NCI-H748 treated with DMSO at 0.1 percent for 48 hours (cell line): Measurements from ENCODE around the gene CEACAM18.
"Not testable (repeated sequence)": the region's sequence is repeated elsewhere in the genome, so short reads cannot be mapped to it uniquely, and the experiment has no call there.

Experiments used
- DNase-seq: peaks from one replicate; lab custom pipeline; 2025; lab: John Stamatoyannopoulos, UW

Gene CEACAM18

GRCh38 chr19:51478381-51479234, at the start of gene CEACAM18:
TSS of gene CEACAM18 (plus strand) at chr19:51478539.
- DNase-seq: no peak

- DNase-seq: no peak
Observed at GRCh38 chr19:51430221-51430620, 48.1 kb upstream of the CEACAM18 start.

GRCh38 chr19:51431124-51431523, 47.2 kb upstream of the CEACAM18 start:
- no peak for DNase-seq

- DNase-seq: no peak
Observed at GRCh38 chr19:51433043-51433442, 45.3 kb upstream of the CEACAM18 start.

- no peak for DNase-seq
Observed at GRCh38 chr19:51434456-51434855, 43.9 kb upstream of the CEACAM18 start.

- no peak for DNase-seq
Observed at GRCh38 chr19:51439021-51439465, 39.3 kb upstream of the CEACAM18 start.

GRCh38 chr19:51440052-51440451, 38.3 kb upstream of the CEACAM18 start:
- DNase-seq: no peak

GRCh38 chr19:51440846-51441409, 37.4 kb upstream of the CEACAM18 start:
- DNase-seq: no peak

GRCh38 chr19:51441410-51442390, 36.6 kb upstream of the CEACAM18 start:
- DNase-seq: no peak

GRCh38 chr19:51447510-51447909, 30.8 kb upstream of the CEACAM18 start:
- not testable (repeated sequence) for DNase-seq

- DNase-seq: no peak
Observed at GRCh38 chr19:51448011-51448410, 30.3 kb upstream of the CEACAM18 start.

GRCh38 chr19:51448411-51449016, 29.8 kb upstream of the CEACAM18 start:
- DNase-seq: no peak

GRCh38 chr19:51450730-51451307, 27.5 kb upstream of the CEACAM18 start:
- no peak for DNase-seq

GRCh38 chr19:51456541-51457290, 21.6 kb upstream of the CEACAM18 start:
- DNase-seq: no peak

- DNase-seq: no peak
Observed at GRCh38 chr19:51457351-51458013, 20.9 kb upstream of the CEACAM18 start.

- DNase-seq: no peak
Observed at GRCh38 chr19:51458051-51458645, 20.2 kb upstream of the CEACAM18 start, which contains the start of gene SIGLEC8. TSS of gene SIGLEC8 (minus strand) at chr19:51458454. CDS start at chr19:51458387, 67 bp downstream.

- no peak for DNase-seq
Observed at GRCh38 chr19:51458899-51459505, 19.3 kb upstream of the CEACAM18 start.

- no peak for DNase-seq
Observed at GRCh38 chr19:51460164-51460992, 18.0 kb upstream of the CEACAM18 start.
